DND-41 (cell line): ENCODE results near the gene PCDHGA7.

Experiments
- EZH2 ChIP-seq: IDR thresholded peaks from 3 replicates; pipeline ENCODE4 v1.6.1; 2012; ENCODE audit warnings: borderline replicate concordance, low read depth, mild to moderate bottlenecking, moderate library complexity, low read length, inconsistent platforms; ENCODE audit not compliant: severe bottlenecking
- TF ChIP-seq, protein P1 (sequence below): IDR thresholded peaks from 2 replicates; pipeline ENCODE4 v1.5.1; 2012; ENCODE audit warnings: borderline replicate concordance, low read length, moderate library complexity, mild to moderate bottlenecking; ENCODE audit not compliant: poor library complexity, severe bottlenecking; ENCODE audit errors: extremely low read depth

DNA sequence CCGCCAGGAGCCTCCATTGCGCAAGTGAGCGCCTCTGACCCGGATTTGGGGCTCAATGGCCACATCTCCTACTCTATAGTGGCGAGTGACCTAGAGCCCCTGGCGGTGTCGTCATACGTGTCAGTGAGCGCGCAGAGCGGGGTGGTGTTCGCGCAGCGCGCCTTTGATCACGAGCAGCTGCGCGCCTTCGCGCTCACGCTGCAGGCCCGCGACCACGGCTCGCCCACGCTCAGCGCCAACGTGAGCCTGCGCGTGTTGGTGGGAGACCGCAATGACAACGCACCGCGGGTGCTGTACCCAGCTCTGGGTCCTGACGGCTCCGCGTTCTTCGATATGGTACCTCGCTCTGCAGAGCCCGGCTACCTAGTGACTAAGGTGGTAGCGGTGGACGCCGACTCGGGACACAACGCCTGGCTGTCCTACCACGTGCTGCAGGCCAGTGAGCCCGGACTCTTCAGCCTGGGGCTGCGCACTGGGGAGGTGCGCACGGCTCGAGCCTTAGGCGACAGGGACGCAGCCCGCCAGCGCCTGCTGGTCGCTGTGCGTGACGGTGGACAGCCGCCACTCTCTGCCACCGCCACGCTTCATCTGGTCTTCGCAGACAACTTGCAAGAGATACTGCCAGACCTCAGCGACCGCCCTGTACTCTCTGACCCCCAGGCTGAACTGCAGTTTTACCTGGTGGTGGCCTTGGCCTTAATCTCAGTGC, 27.2 kb downstream of the PCDHGA7 start:
- TF ChIP-seq, protein P1, sequence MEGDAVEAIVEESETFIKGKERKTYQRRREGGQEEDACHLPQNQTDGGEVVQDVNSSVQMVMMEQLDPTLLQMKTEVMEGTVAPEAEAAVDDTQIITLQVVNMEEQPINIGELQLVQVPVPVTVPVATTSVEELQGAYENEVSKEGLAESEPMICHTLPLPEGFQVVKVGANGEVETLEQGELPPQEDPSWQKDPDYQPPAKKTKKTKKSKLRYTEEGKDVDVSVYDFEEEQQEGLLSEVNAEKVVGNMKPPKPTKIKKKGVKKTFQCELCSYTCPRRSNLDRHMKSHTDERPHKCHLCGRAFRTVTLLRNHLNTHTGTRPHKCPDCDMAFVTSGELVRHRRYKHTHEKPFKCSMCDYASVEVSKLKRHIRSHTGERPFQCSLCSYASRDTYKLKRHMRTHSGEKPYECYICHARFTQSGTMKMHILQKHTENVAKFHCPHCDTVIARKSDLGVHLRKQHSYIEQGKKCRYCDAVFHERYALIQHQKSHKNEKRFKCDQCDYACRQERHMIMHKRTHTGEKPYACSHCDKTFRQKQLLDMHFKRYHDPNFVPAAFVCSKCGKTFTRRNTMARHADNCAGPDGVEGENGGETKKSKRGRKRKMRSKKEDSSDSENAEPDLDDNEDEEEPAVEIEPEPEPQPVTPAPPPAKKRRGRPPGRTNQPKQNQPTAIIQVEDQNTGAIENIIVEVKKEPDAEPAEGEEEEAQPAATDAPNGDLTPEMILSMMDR: no peak
- no peak for TF ChIP-seq EZH2
